Caki2 (cell line): ENCODE results near the gene MANF. TPM values are rescaled to one million over a fixed set of nuclear protein-coding genes. Genes with fewer than 3 reads are reported as not detected.
"Not testable (repeated sequence)": the region's sequence is repeated elsewhere in the genome, so short reads cannot be mapped to it uniquely, and the experiment has no call there.

Experiments
- DNase-seq: peaks from one replicate; pipeline ENCODE4 v3.0.0-alpha.2; 2015; ENCODE audit warnings: low read depth
- in situ Hi-C: cut with HindIII; loops from 2 replicates; pipeline ENCODE4 v1.10.0; 2016; ENCODE audit warnings: low sequenced_read_pairs, low pct_unique_long_range_greater_than_20kb, mixed read lengths
- total RNA-seq: library from RNA; depleted of rRNA; stranded (reverse); fragments of >200 nt; shearing (Covaris generic); gene quantifications from 2 replicates; pipeline ENCODE4 v1.2.3, GENCODE V29; 2014; ENCODE audit warnings: low replicate concordance

The MANF gene
- total RNA-seq, 1 experiment from 2014 or later = 108 TPM

GRCh38 chr3:51386159-51386851, 1.2 kb downstream of the MANF start:
- DNase-seq = no peak
- in situ Hi-C loops = no loop called here

- DNase-seq = no peak
- in situ Hi-C loops = no loop called here
Measured at GRCh38 chr3:51386852-51387229, 1.8 kb downstream of the MANF start.

GRCh38 chr3:51387281-51387680, 2.2 kb downstream of the MANF start:
- in situ Hi-C loops, DNase-seq: not testable (repeated sequence)

- no peak for DNase-seq
- in situ Hi-C loops = no loop called here
Measured at GRCh38 chr3:51388286-51389029, 3.4 kb downstream of the MANF start.

- in situ Hi-C loops = no loop called here
- DNase-seq = peak; percentile 34
Measured at GRCh38 chr3:51389423-51390183, 4.5 kb downstream of the MANF start.

GRCh38 chr3:51390246-51391074, 5.4 kb downstream of the MANF start:
- in situ Hi-C loops = no loop called here
- DNase-seq = no peak

- in situ Hi-C loops = no loop called here
- peak; percentile 83 for DNase-seq
Measured at GRCh38 chr3:51391075-51391565, 6.0 kb downstream of the MANF start, which contains the start of gene RBM15B. TSS of gene RBM15B (plus strand) at chr3:51391285. CDS start at chr3:51391400, 115 bp downstream.

- in situ Hi-C loops = no loop called here
- no peak for DNase-seq
Measured at GRCh38 chr3:51391566-51392354, 6.7 kb downstream of the MANF start.

GRCh38 chr3:51392355-51393133, 7.5 kb downstream of the MANF start:
- no peak for DNase-seq
- in situ Hi-C loops = no loop called here

- in situ Hi-C loops = no loop called here
- DNase-seq = no peak
Measured at GRCh38 chr3:51393134-51393495, 8.0 kb downstream of the MANF start.

GRCh38 chr3:51393564-51393963, 8.5 kb downstream of the MANF start:
- in situ Hi-C loops = no loop called here

GRCh38 chr3:51394541-51394940, 9.4 kb downstream of the MANF start:
- in situ Hi-C loops = no loop called here
- DNase-seq = no peak

More at GRCh38 chr3:51393564-51393963, 8.5 kb downstream of the MANF start:
- DNase-seq = no peak

GRCh38 chr3:51395493-51396213, 10.6 kb downstream of the MANF start:
- in situ Hi-C loops = no loop called here
- DNase-seq = no peak

GRCh38 chr3:51396401-51396800, 11.3 kb downstream of the MANF start:
- in situ Hi-C loops = no loop called here
- DNase-seq = no peak

GRCh38 chr3:51397392-51397791, 12.3 kb downstream of the MANF start:
- in situ Hi-C loops = no loop called here
- no peak for DNase-seq
